Stomach (tissue), 4 donors: ENCODE data around the gene SYT11.
A peak's percentile ranks its signal among the peaks of the same experiment; 100 is the strongest.

ENCODE experiments used
- CTCF ChIP-seq, 7 experiments: fragments of 450-650 bp in 4 of 7; fragments of 200-600 bp in 3 of 7; sonication (generic) in 3 of 7; IDR thresholded peaks; one replicate each; pipeline ENCODE4 v1.5.1; 2016 to 2019; ENCODE audit warnings: antibody characterized with exemption in 7 of 7, control low read depth in 2 of 7, mild to moderate bottlenecking in 1 of 7
- EP300 ChIP-seq: sonication (generic); formaldehyde crosslinking; IDR thresholded peaks from one replicate; pipeline ENCODE4 v1.6.1; 2017; ENCODE audit warnings: antibody characterized with exemption
- POLR2A ChIP-seq, 4 donors: fragments of 450-650 bp; IDR thresholded peaks; one replicate each; pipeline ENCODE4 v1.6.1; 2016; ENCODE audit warnings: antibody characterized with exemption in 4 of 4, control low read depth in 2 of 4, mild to moderate bottlenecking in 1 of 4, moderate library complexity in 1 of 4
- POLR2AphosphoS5 ChIP-seq, 3 donors: sonication (generic); formaldehyde crosslinking; IDR thresholded peaks; one replicate each; pipeline ENCODE4 v1.6.1; 2016; ENCODE audit warnings: antibody characterized with exemption in 3 of 3

- TF ChIP-seq CTCF (IDR thresholded peaks at IDR 0.05) (peak in 1 of 7 experiments; percentile 24), POLR2A (IDR thresholded peaks at IDR 0.05) (peak in 2 of 4 donors; percentile 96 to 97), EP300 (no peak), POLR2AphosphoS5 (IDR thresholded peaks at IDR 0.05) (peak; percentile 96 to 100 (median 100))
These were observed 74.9 kb downstream of the SYT11 start, which contains the start of gene KHDC4 for GRCh38 chr1:155934097-155934935.
